HL-60 (cell line): Measurements from ENCODE around the gene OR6K6.

Experiments used
- DNase-seq, 2 experiments: peaks; one replicate each; pipeline ENCODE4 v3.0.0-alpha.2; 2010 to 2020; ENCODE audit warnings: low read depth in 1 of 2, low spot score in 1 of 2
- H3K27ac ChIP-seq: fragments of 250-450 bp; sonication (Bioruptor Pico); replicated peaks from 2 replicates; pipeline ENCODE4 v1.5.1; 2020; ENCODE audit warnings: mild to moderate bottlenecking, moderate library complexity
- H3K27me3 ChIP-seq: fragments of 250-450 bp; sonication (Bioruptor Pico); 2 replicates; pipeline ENCODE4 v1.5.1; 2021; ENCODE audit warnings: mild to moderate bottlenecking, moderate library complexity; ENCODE audit not compliant: insufficient read depth, poor library complexity, severe bottlenecking
- H3K4me3 ChIP-seq: replicated peaks from 2 replicates; pipeline ENCODE4 v1.5.1; 2011; ENCODE audit warnings: mild to moderate bottlenecking, control low read depth, low read length; ENCODE audit not compliant: insufficient read depth
- CTCF ChIP-seq: IDR thresholded peaks from one replicate; pipeline ENCODE4 v1.5.1; 2011; ENCODE audit warnings: low read length, control low read depth, inconsistent platforms; ENCODE audit not compliant: insufficient read depth
- GABPA ChIP-seq: IDR thresholded peaks from 2 replicates; pipeline ENCODE4 v1.6.1; 2012; ENCODE audit warnings: low read depth
- POLR2AphosphoS5 ChIP-seq: IDR thresholded peaks from 2 replicates; pipeline ENCODE4 v1.6.1; 2012; ENCODE audit warnings: low read depth
- REST ChIP-seq: IDR thresholded peaks from 2 replicates; pipeline ENCODE4 v1.6.1; 2012; ENCODE audit warnings: low read depth; ENCODE audit not compliant: insufficient replicate concordance
- SPI1 ChIP-seq: IDR thresholded peaks from 2 replicates; pipeline ENCODE4 v1.6.1; 2012; ENCODE audit warnings: low read depth, mild to moderate bottlenecking, borderline replicate concordance

The OR6K6 gene

GRCh38 chr1:158799689-158800088, 45.2 kb downstream of the OR6K6 start:
- TF ChIP-seq GABPA (no peak), REST (no peak), SPI1 (no peak), CTCF (no peak), POLR2AphosphoS5 (no peak)
- no peak for DNase-seq
- H3K4me3 ChIP-seq: no peak overlapping the region

GRCh38 chr1:158800526-158800925, 46.0 kb downstream of the OR6K6 start:
- Histone ChIP-seq H3K4me3 (no peak overlapping the region), H3K27ac (peak overlapping the region; percentile 73), H3K27me3 (no peaks in the 10 kb centered on the region)
- DNase-seq: no peak
- no peak for TF ChIP-seq POLR2AphosphoS5
- TF ChIP-seq SPI1: peak; percentile 42; the same call in 1 of the 2 replicates

More at GRCh38 chr1:158799689-158800088, 45.2 kb downstream of the OR6K6 start:
- Histone ChIP-seq H3K27me3 (no peaks in the 10 kb centered on the region), H3K27ac (peak overlapping the region; percentile 73)

GRCh38 chr1:158801396-158801795, 46.9 kb downstream of the OR6K6 start:
- no peak for DNase-seq
- peak overlapping the region; percentile 73 for H3K27ac ChIP-seq
- TF ChIP-seq SPI1 (peak; percentile 29; the same call in 1 of the 2 replicates), REST (no peak)
- H3K27me3 ChIP-seq: no peaks in the 10 kb centered on the region
- H3K4me3 ChIP-seq: no peak overlapping the region

GRCh38 chr1:158803678-158804077, 49.2 kb downstream of the OR6K6 start:
- TF ChIP-seq CTCF (no peak), GABPA (no peak), REST (no peak), SPI1 (no peak), POLR2AphosphoS5 (no peak)
- DNase-seq: no peak
- no peak overlapping the region for H3K4me3 ChIP-seq
- no peak overlapping the region for H3K27ac ChIP-seq
- no peaks in the 10 kb centered on the region for H3K27me3 ChIP-seq
